NOMO-1 treated with DMSO at 0.1 percent for 48 hours (cell line): ENCODE results near the gene NAV3.

ENCODE experiments used
- DNase-seq: peaks from one replicate; lab custom pipeline; 2025; ENCODE audit not compliant: unreplicated experiment; lab: John Stamatoyannopoulos, UW

Gene NAV3

DNA sequence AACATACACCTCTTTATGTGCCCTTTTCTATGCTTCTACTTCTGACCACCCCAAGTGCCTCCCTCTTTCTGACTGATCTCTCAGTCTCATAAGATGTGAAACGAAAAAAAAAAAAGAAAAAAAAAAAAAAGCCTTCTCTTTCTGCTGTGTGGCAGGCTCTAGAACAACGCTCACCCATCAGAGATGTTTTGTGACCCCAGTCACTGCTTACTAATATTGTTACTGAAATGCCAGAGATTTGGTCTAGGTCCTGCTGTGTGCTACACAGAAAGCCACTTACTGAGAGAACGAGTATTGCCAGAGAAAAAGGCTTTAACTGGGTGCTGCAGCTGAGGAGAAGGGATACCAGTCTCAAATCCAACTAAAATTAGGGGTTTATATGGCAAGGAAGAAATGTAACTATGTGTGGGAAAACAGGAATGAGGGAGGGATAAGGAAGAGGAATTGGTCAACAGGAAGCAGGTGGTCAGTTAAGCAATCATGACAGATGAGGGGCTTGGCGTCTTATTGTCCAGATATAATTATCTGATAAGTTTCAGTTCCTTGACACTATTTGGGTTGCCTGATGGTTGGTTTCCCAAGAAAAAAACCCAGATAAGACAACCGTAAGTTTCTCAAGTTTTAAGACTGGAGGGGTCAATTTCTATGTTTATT lies 149.0 kb downstream of the NAV3 start:
- peak; percentile 31 for DNase-seq

DNA sequence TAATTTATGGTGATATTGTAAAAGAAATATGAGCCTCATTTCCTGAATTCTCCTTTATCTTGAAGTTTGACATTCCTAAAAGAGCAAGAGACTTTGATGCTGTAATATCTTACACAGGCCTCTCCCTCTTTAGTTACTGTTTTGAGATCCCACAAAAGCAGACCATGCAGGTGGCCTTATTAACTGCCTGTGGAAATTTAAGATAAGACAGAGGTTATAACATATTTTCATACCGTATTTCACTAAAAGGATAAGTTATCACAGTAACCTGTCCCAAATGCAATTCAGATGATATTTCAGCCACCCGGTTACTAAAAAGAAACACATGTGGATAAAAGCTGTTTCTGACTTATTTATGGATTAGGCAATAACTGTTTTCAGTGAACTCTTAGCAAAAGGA lies 150.1 kb downstream of the NAV3 start:
- DNase-seq, result peak; percentile 51

- DNase-seq, result no peak
Measured at GRCh38 chr12:77983859-77984258, 153.2 kb downstream of the NAV3 start.

GRCh38 chr12:77992760-77993159 lies 162.1 kb downstream of the NAV3 start:
- no peak for DNase-seq

GRCh38 chr12:77993658-77994057 lies 163.0 kb downstream of the NAV3 start:
- no peak for DNase-seq

DNA sequence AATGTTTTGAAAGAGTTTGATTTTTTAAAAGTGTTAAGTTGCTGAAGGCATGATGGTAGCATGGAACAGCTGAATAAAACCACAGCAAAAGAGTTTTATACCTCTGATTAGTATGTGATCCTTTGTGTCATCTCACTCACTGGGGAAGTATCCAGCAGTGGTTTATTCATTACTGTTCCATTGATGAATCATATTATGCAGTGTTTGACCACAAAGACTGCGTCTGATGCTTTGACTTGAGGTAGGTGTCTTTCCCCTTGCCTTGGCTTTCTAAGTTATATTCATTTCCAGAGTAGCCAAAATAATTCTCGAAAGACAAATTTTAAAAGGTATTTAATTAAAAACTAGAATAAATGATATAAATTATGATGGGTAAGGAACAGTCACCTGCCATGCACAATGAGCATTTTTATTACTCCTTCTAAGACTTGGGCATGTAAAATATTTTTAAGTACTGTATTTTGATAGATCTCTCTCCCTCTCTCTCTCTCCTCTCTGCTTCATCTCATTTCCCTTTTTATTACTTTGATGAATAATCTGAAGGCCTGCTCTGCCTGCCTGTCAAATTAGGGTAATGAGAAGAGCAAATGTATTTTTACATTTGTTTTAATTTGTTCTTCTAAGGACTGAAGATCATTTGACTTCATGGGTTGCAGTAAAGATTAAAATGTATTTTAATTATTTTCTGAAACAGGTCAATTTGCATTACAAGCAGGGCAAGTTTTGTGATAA lies 164.9 kb downstream of the NAV3 start:
- peak; percentile 29 for DNase-seq

GRCh38 chr12:77996670-77997069 lies 166.0 kb downstream of the NAV3 start:
- DNase-seq, result no peak

- DNase-seq, result peak; percentile 27
Measured at GRCh38 chr12:77998236-77998786, 167.6 kb downstream of the NAV3 start.

GRCh38 chr12:77999074-77999715 lies 168.5 kb downstream of the NAV3 start:
- DNase-seq, result peak; percentile 93

DNA sequence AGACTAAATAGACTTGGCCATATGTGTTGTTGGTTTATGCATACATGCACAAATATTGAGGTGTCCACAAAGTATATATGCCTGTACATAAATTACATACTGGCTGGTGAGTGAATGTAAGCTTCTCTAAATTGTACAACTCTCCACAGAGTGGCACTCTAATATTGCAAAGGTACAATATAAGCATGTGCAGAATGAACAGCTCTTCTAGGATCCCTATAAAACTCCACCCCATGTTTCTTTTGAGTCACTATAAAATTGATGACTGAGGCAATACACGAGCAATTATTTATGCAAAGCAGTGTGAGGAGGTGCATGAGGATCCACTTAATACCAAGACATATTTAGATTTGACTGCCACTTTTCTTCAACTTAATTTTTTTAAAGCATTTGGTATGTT lies 172.2 kb downstream of the NAV3 start:
- peak; percentile 57 for DNase-seq

DNA sequence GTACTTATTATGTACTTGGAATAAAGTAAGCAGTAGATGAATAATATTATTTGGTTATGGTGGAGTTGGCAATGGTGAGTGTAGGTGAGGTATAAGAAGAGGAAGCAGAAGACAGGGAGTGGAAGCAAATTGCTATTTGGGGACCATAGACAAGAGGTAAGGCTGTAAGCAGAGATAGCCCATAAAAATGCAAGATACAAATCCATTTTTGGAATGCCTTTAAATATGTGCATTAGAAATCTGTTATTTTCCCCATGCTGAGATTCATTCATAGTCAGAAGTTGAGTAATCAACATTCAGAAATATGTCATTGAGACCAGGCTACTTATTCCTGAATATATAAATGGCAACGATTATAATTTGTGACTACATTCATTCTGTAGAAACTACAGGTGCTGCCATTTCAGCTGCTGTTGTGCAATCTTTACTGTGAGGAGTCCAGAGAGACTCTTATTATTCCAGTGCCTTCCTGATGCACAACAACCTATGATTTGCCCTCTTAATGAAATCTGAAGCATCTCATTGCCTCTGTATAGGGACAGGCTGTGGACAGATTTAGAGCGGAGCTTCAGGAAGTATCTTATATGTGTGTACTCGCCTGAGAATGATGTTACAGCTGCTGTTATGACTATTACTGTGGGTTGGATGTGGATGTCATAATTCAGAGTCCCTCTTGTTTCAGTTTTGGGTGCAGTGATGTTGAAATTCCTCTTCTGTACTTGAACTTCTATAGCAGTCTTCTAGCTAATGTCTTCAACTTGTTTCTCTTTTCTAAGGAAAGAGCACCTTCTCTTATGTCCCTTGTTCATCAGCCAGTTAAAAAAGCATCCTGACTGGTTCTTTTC lies 173.8 kb downstream of the NAV3 start:
- peak; percentile 94 for DNase-seq

- no peak for DNase-seq
Measured at GRCh38 chr12:78005094-78005492, 174.4 kb downstream of the NAV3 start.

- DNase-seq, result no peak
Measured at GRCh38 chr12:78007173-78007572, 176.5 kb downstream of the NAV3 start.

DNA sequence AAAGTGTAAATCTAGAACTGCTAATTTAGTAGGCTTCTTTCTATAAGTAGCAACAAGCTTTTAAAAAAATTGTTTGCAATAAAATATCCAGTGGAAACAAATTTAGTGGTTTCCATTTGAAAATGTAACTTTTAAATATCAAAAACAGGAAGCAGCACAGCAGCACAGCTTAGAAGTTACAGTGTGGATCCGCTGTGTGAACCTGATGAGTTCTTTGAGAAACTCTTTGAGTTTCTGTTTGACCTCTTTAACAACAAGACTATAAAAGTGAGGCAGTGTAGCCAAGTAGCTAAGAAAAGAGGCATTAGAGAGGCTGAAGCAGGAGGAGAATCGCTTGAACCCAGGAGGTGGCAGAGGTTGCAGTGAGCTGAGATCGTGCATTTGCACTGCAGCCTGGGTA lies 178.3 kb downstream of the NAV3 start:
- DNase-seq, result peak; percentile 65

DNA sequence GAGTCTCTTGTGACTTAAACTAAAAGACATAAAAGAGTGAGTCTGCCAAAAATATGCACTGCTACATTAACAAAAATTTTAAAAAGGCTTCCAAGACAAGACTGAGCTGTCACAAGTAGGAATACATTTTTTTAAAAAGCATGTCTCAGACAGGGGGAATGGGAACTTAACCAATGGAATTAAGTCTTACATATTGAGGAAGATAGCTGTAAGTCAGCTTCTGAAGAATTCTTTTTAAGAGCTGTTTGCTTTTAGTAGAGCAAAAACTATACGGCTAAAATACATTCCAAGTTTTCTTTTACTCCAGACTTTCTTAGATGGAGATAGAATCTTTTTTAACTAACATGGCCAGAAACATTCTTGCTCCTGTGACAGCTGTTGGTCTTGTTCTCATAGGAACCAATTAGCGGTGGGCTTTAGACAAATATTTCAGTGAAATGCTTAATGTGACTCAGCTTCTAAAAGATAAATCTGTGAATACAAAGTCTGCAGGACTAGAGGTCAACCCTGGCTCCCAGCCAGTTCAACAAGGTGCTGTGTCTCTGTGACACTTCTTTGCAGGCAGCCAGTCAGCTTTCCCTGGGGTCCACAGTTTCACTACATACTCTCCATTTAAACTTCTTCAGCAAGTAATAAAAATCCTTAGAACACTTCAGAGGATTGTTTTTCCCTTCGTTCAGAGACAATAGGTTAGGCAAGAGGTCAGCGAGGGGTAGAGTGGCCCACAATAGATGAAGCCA lies 187.6 kb downstream of the NAV3 start:
- no peak for DNase-seq

DNA sequence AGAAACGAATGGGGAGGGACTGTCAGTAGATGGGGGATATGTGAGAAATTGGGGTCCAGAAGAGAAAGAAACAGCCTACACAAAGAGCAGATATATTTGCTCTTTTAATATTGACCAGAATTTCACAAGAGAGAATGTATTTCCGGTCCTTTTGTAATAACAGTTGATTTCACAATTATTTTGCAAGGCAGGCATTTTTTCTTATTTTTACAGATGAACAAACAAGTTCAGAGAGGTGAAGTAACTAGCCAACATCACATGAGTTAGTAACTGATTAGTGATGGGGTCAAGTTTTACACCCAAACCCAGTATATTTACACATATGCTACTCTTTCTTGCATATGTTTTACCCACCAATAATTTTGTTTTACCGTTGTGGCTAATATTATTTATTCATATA lies 188.2 kb downstream of the NAV3 start:
- DNase-seq, result peak; percentile 69

DNA sequence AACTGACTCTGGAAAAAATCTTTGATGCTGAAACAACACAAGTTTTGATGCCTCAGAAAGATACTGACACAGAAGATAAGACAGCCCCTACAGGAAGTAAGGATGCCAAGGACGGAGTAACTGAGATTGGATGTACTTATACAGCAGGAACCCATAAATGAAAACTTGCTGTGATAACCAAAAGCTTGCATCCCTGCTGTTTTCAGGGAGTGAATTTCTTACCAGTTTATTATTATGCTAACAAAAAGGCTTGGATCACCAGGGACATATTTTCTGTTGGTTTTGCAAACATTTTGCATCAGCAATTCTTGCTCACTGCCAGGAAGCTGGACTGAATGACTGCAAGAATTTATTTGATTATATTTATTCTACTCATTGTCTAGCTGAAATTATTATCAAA lies 197.7 kb downstream of the NAV3 start:
- DNase-seq, result no peak

DNA sequence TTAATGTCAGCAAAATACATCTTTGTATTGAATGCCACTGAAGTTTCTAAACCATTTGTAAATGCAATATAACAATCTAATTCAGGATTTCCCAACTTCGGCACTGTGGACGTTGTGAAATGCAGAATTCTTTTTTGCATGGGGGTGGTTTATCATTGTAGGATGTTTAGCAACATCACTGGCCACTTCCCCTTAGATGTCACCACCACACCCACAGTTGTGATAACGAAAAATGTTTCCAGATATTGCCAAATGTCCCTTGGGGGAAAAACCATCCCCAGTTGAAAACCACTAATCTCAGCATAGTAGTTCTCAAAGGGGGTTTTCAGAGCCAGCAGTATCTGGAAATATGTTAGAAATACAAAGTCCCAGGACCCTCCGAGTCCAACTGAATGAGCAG lies 203.3 kb downstream of the NAV3 start:
- peak; percentile 94 for DNase-seq

- DNase-seq, result no peak
Measured at GRCh38 chr12:78035901-78036606, 205.4 kb downstream of the NAV3 start.

GRCh38 chr12:78036874-78037273 lies 206.2 kb downstream of the NAV3 start:
- no peak for DNase-seq
